Epithelial cell of prostate (primary cell): ENCODE results near the gene OR1F1.
"Not testable (repeated sequence)": the region's sequence is repeated elsewhere in the genome, so short reads cannot be mapped to it uniquely, and the experiment has no call there.

ENCODE experiments used
- DNase-seq: peaks from one replicate; pipeline ENCODE4 v3.0.0-alpha.2; 2011; ENCODE audit warnings: low read depth, low spot score
- H3K27ac ChIP-seq: fragments of 450-650 bp; 2 replicates; pipeline ENCODE4 v1.5.1; 2017; ENCODE audit warnings: mild to moderate bottlenecking

Gene OR1F1

GRCh38 chr16:3187798-3188674 is at the start of gene OR1F1:
Gene OR1F1 (plus strand): TSS chr16:3188204.
- DNase-seq = no peak
- peak within 1 kb of the TSS; percentile 63 for H3K27ac ChIP-seq

DNA sequence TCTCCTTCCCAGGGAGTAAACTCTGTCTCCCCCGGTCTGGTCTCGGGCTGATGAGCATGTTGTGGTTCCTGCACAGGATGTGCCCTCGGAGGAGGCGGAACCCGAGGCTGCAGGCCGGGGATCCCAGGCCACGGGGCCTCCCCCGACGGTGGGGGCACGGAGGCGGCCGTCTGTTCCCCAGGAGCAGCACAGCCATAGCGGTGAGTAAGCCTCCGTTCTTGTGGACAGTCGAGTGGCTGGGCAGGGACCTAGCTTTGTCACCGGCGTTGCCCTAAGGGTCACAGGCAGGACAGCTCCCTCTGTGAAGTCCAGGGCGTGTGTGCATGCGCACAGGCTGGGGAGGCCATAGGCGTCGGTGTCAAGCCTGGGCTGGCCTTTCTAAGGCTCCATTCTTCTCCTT is 49.7 kb upstream of the OR1F1 start:
- no peak for DNase-seq
- H3K27ac ChIP-seq = no peak overlapping the region

DNA sequence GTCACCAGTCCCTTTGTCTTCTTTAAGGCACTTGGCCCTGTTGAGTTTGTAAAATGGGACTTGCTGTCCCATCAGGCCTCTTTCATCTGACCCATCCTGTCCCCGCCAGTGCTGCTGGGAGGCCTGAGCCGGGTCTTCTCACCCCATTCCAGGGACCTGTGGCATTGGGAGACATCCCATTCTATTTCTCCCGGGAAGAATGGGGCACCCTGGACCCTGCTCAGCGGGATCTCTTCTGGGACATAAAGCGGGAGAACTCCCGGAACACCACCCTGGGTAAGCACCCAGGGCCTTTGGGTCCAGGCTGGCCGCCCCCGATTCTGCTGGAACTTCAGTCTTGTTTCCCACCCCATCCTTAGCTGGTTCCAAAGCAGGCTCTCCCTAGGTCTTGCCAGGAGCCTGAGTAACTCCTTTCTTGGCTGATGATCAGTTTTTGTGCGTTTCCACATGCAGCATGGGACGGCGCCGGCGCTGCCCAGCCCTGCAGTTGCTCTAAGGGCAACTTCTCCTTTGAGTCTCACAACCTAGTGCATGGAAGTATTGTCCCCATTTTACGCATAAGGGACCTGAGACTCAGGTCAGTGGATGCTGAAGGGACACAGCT is 49.1 kb upstream of the OR1F1 start:
- no peak for DNase-seq

GRCh38 chr16:3139561-3139960 is 48.4 kb upstream of the OR1F1 start:
- DNase-seq = not testable (repeated sequence)
- peak overlapping the region; percentile 38 for H3K27ac ChIP-seq

More for the DNA sequence above, 49.1 kb upstream of the OR1F1 start:
- H3K27ac ChIP-seq = peak overlapping the region; percentile 38

DNA sequence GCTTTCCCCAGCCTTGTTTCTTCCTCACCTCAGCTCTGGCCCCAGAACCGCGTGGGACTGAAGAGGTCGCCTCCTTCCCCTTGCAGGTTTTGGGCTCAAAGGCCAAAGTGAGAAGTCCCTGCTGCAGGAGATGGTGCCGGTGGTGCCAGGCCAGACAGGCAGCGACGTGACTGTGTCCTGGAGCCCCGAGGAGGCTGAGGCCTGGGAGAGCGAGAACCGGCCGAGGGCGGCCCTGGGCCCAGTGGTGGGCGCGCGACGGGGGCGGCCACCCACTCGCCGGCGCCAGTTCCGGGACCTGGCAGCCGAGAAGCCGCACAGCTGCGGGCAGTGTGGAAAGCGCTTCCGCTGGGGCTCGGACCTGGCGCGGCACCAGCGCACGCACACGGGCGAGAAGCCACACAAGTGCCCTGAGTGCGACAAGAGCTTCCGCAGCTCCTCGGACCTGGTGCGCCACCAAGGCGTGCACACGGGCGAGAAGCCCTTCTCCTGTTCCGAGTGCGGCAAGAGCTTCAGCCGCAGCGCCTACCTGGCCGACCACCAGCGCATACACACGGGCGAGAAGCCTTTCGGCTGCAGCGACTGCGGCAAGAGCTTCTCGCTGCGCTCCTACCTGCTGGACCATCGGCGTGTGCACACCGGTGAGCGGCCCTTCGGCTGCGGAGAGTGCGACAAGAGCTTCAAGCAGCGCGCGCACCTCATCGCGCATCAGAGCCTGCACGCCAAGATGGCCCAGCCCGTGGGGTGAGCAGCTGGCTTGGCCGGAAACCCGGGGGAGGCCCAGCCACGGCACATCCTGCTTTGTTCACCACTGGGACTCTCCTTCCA is 47.2 kb upstream of the OR1F1 start:
- no peak for DNase-seq
- no peak overlapping the region for H3K27ac ChIP-seq

- H3K27ac ChIP-seq = no peak overlapping the region
- DNase-seq = no peak
Measured at GRCh38 chr16:3141781-3142311, 46.2 kb upstream of the OR1F1 start.

DNA sequence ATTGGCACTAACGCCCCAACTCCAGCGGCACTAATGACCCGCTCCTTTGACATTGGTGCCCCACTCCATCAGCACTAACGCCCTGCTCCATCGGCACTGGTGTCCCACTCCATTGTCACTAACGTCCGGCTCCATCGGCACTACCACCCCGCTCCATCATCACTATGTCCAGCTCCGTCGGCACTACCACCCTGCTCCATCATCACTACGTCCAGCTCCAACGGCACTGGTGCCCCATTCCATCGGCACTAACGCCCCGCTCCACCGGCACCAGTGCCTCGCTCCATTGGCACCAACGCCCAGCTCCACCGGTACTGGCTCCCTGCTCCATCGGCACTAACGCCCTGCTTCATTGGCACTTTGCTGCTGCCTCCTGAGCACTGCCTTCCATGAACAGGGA is 45.7 kb upstream of the OR1F1 start:
- no peak overlapping the region for H3K27ac ChIP-seq
- no peak for DNase-seq

- H3K27ac ChIP-seq = no peak overlapping the region
- no peak for DNase-seq
Measured at GRCh38 chr16:3142770-3143169, 45.2 kb upstream of the OR1F1 start.

- DNase-seq = no peak
- no peak overlapping the region for H3K27ac ChIP-seq
Measured at GRCh38 chr16:3143189-3143588, 44.8 kb upstream of the OR1F1 start.

DNA sequence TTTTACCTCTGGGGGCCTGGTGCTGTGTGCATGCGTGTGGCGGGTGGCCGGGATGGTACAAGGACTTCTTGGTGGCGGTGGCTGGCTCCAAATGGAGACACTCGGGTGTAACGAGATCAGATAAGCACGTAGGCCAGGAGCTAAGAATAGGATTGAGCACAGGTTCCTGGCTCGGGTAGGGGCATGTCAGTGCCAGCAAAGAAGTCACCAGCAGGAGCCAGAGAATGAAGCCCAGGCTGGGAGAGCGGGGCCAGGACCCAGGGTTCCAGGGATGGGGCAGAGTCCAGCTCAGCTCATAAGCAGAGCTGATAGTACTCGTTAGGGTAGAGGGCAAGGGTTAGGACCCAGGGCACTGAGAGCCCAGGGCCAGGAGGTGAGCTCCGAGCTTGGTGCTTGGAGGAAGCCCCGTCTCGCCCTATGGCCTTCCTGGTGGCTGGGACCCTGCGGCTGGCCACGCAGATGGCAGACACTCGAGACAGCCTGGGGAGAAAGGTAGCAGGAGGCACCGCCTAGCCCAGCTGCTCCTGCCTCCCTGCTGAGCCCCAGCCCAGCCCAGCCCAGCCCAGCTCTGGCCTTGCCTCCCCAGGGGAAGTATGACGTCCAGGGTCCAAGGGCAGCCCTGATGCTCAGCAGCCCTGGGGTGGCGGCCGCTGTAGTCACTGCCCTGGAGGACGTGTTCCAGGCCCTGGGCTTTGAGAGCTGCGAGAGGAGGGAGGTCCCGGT is 44.2 kb upstream of the OR1F1 start:
- no peak overlapping the region for H3K27ac ChIP-seq
- DNase-seq = no peak

DNA sequence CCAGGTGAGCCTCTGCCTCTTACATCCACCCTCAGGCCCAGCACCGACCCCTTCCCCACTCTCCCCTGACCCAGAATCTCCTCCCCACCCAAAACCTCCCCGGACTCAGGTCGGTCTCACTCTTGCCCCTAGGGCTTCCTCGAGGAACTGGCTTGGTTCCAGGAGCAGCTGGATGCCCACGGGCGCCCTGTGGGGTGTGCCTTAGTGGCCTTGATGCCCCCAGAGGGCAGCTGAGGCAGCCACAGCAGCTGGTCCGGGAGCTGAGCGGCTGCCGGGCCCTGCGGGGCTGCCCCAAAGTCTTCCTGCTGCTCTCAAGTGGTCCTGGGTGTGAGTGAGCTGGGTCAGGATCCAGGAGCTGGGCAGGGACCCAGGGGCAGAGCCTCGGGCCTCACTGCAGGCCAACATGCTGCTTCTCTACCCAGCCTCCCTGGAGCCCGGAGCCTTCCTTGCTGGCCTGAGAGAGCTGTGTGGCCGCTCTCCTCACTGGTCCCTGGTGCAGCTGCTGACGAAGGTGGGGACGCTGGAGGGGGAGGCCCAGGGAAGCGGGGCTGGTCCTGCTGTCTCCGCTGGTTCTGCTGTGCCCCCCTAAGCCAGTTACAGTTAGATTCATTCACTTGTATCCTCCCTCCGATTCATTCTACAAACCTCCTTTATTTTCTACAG is 43.6 kb upstream of the OR1F1 start:
- no peak for DNase-seq
- no peak overlapping the region for H3K27ac ChIP-seq

- no peak overlapping the region for H3K27ac ChIP-seq
- no peak for DNase-seq
Measured at GRCh38 chr16:3145151-3145550, 42.9 kb upstream of the OR1F1 start.

DNA sequence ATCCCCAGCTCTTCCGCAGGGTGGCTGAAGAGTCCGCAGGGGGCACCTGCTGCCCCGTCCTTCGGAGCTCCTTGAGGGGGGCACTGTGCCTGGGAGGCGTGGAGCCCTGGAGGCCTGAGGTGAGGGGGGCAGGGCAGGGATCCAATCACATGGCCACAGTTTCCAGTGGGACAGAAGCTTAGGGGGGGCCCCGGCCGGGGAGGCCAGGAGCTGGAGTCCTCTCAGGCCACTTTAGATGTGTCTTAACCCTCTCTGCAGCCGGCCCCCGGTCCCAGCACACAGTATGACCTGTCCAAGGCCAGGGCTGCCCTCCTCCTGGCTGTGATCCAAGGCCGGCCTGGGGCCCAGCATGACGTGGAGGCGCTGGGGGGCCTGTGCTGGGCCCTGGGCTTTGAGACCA is 42.3 kb upstream of the OR1F1 start:
- DNase-seq = no peak

GRCh38 chr16:3147046-3147756 is 40.8 kb upstream of the OR1F1 start:
- H3K27ac ChIP-seq = no peak overlapping the region
- no peak for DNase-seq

More for the DNA sequence above, 42.3 kb upstream of the OR1F1 start:
- no peak overlapping the region for H3K27ac ChIP-seq

DNA sequence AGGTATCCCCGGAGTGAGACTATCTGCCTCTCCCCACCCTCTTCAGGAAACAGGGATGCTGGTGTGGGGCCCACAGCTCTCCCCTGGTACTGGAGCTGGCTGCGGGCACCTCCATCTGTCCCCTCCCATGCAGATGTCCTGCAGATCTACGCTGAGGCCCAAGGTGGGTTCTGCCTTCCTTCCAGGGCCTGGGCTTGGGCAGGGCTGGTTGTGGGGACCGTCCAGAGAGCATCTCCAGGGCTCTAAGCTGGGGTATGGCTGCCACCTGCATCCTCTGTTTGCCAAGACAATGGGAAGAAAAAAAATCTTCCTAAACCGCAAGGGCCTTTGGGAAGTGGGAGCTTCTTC is 40.3 kb upstream of the OR1F1 start:
- DNase-seq = no peak
- H3K27ac ChIP-seq = no peak overlapping the region

- no peak overlapping the region for H3K27ac ChIP-seq
- DNase-seq = no peak
Measured at GRCh38 chr16:3148256-3149192, 39.5 kb upstream of the OR1F1 start.

DNA sequence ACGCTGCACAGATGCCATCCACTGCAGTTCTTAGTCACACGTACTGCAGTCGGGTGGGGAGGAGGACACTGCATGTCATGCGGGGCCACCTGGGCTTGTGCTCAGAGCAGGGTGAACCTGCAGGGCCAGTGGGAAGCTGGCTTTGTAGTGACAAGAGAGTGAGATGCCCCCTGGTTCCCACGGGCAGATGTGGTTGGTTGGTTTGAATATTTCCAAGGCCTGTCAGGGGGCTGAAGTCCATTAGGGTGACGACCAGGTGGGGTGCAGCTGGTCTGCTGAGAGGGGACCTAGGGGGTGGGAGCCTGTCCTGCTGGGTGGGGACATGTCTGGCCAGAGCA is 38.8 kb upstream of the OR1F1 start:
- no peak for DNase-seq
- H3K27ac ChIP-seq = no peak overlapping the region
